Measurements from ENCODE around the gene CASQ2.

- no peak for TF ChIP-seq EGR1 (IDR thresholded peaks at IDR 0.05; ENCODE audit: borderline replicate concordance in 1 of 2, low read depth in 2 of 2, low read length in 2 of 2)
- TF ChIP-seq, protein P1, sequence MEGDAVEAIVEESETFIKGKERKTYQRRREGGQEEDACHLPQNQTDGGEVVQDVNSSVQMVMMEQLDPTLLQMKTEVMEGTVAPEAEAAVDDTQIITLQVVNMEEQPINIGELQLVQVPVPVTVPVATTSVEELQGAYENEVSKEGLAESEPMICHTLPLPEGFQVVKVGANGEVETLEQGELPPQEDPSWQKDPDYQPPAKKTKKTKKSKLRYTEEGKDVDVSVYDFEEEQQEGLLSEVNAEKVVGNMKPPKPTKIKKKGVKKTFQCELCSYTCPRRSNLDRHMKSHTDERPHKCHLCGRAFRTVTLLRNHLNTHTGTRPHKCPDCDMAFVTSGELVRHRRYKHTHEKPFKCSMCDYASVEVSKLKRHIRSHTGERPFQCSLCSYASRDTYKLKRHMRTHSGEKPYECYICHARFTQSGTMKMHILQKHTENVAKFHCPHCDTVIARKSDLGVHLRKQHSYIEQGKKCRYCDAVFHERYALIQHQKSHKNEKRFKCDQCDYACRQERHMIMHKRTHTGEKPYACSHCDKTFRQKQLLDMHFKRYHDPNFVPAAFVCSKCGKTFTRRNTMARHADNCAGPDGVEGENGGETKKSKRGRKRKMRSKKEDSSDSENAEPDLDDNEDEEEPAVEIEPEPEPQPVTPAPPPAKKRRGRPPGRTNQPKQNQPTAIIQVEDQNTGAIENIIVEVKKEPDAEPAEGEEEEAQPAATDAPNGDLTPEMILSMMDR (IDR thresholded peaks at IDR 0.05 in 2 of 3, conservative IDR thresholded peaks at IDR 0.05 in 1 of 3; ENCODE audit: control insufficient read depth in 2 of 3, extremely low read depth in 1 of 3, insufficient read depth in 1 of 3, low read depth in 3 of 3, low read length in 3 of 3): no peak
- no peak for TF ChIP-seq POLR2A (IDR thresholded peaks at IDR 0.05; ENCODE audit: low read depth, low read length)
- TF ChIP-seq EP300 (IDR thresholded peaks at IDR 0.05; ENCODE audit: borderline replicate concordance in 1 of 2, control insufficient read depth in 1 of 2, low read depth in 2 of 2, low read length in 2 of 2): no peak
- TF ChIP-seq, protein P2, sequence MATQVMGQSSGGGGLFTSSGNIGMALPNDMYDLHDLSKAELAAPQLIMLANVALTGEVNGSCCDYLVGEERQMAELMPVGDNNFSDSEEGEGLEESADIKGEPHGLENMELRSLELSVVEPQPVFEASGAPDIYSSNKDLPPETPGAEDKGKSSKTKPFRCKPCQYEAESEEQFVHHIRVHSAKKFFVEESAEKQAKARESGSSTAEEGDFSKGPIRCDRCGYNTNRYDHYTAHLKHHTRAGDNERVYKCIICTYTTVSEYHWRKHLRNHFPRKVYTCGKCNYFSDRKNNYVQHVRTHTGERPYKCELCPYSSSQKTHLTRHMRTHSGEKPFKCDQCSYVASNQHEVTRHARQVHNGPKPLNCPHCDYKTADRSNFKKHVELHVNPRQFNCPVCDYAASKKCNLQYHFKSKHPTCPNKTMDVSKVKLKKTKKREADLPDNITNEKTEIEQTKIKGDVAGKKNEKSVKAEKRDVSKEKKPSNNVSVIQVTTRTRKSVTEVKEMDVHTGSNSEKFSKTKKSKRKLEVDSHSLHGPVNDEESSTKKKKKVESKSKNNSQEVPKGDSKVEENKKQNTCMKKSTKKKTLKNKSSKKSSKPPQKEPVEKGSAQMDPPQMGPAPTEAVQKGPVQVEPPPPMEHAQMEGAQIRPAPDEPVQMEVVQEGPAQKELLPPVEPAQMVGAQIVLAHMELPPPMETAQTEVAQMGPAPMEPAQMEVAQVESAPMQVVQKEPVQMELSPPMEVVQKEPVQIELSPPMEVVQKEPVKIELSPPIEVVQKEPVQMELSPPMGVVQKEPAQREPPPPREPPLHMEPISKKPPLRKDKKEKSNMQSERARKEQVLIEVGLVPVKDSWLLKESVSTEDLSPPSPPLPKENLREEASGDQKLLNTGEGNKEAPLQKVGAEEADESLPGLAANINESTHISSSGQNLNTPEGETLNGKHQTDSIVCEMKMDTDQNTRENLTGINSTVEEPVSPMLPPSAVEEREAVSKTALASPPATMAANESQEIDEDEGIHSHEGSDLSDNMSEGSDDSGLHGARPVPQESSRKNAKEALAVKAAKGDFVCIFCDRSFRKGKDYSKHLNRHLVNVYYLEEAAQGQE (IDR thresholded peaks at IDR 0.05; ENCODE audit: low read depth, low read length): no peak
- TF ChIP-seq SRF (IDR thresholded peaks at IDR 0.05; ENCODE audit: low read depth in 2 of 2, low read length in 2 of 2): no peak
- TF ChIP-seq POLR2AphosphoS5 (IDR thresholded peaks at IDR 0.05; ENCODE audit: low read length): no peak
- TF ChIP-seq CREB1 (IDR thresholded peaks at IDR 0.05; ENCODE audit: low read depth): no peak
- no peak for TF ChIP-seq RCOR1 (conservative IDR thresholded peaks at IDR 0.05; ENCODE audit: low read depth, low read length)
- no peak for TF ChIP-seq ATF7 (IDR thresholded peaks at IDR 0.05; ENCODE audit: low read depth)
- no peak for TF ChIP-seq FOS (IDR thresholded peaks at IDR 0.05; ENCODE audit: borderline replicate concordance, extremely low read depth, insufficient read length)
Measured at GRCh38 chr1:115811140-115811828, 42.8 kb upstream of the CASQ2 start.
